HUES48 (cell line): Measurements from ENCODE around the gene NMRAL1.

ENCODE experiments used
- H3K27ac ChIP-seq: one replicate; pipeline ENCODE4 v1.7.0; 2013; ENCODE audit warnings: low read depth, low read length, inconsistent platforms
- H3K27me3 ChIP-seq: 2 replicates; pipeline ENCODE4 v1.6.1; 2013; ENCODE audit warnings: mild to moderate bottlenecking, low read length; ENCODE audit not compliant: control insufficient read depth, insufficient read depth
- H3K36me3 ChIP-seq: 2 replicates; pipeline ENCODE4 v1.6.1; 2013; ENCODE audit warnings: low read length; ENCODE audit not compliant: control insufficient read depth, insufficient read depth
- H3K4me1 ChIP-seq: 2 replicates; pipeline ENCODE4 v1.6.1; 2013; ENCODE audit warnings: mild to moderate bottlenecking, low read length; ENCODE audit not compliant: control insufficient read depth, insufficient read depth
- H3K4me3 ChIP-seq: 2 replicates; pipeline ENCODE4 v1.5.1; 2013; ENCODE audit warnings: mild to moderate bottlenecking, low read depth, low read length
- H3K9ac ChIP-seq: 2 replicates; pipeline ENCODE4 v1.6.1; 2013; ENCODE audit warnings: mild to moderate bottlenecking, low read depth, low read length, moderate library complexity
- H3K9me3 ChIP-seq: 2 replicates; pipeline ENCODE4 v1.6.1; 2013; ENCODE audit warnings: low read length; ENCODE audit not compliant: control insufficient read depth, insufficient read depth

NMRAL1 gene

GRCh38 chr16:4474192-4474961 is at the start of gene NMRAL1:
NMRAL1 (minus strand) TSS chr16:4474625; CDS start chr16:4474132, 493 bp downstream.
- Histone ChIP-seq H3K36me3 (peaks cover 11% of the 10 kb centered on the region), H3K27ac (peak within 1 kb of the TSS; percentile 77), H3K9me3 (no peaks in the 10 kb centered on the region), H3K9ac (peak within 1 kb of the TSS; percentile 92), H3K4me1 (peaks cover 7% of the 10 kb centered on the region), H3K4me3 (peak within 1 kb of the TSS; percentile 80), H3K27me3 (peaks cover 3% of the 10 kb centered on the region)

- Histone ChIP-seq H3K27me3 (no peaks in the 10 kb centered on the region), H3K9ac (no peak overlapping the region), H3K9me3 (no peaks in the 10 kb centered on the region)
Measured at GRCh38 chr16:4523686-4524085, 49.3 kb upstream of the NMRAL1 start.

GRCh38 chr16:4522051-4522581 is 47.7 kb upstream of the NMRAL1 start:
- H3K4me3 ChIP-seq: no peak overlapping the region
- no peaks in the 10 kb centered on the region for H3K9me3 ChIP-seq
- H3K9ac ChIP-seq: no peak overlapping the region
- H3K27ac ChIP-seq: no peak overlapping the region
- H3K4me1 ChIP-seq: peaks cover 19% of the 10 kb centered on the region
- no peaks in the 10 kb centered on the region for H3K27me3 ChIP-seq
- H3K36me3 ChIP-seq: no peaks in the 10 kb centered on the region

More at GRCh38 chr16:4523686-4524085, 49.3 kb upstream of the NMRAL1 start:
- H3K4me3 ChIP-seq: no peak overlapping the region
- no peak overlapping the region for H3K27ac ChIP-seq
- no peaks in the 10 kb centered on the region for H3K36me3 ChIP-seq
- H3K4me1 ChIP-seq: peaks cover 23% of the 10 kb centered on the region

- Histone ChIP-seq H3K9ac (no peak overlapping the region), H3K36me3 (no peaks in the 10 kb centered on the region), H3K27ac (no peak overlapping the region), H3K4me3 (no peak overlapping the region), H3K27me3 (no peaks in the 10 kb centered on the region), H3K4me1 (peaks cover 19% of the 10 kb centered on the region), H3K9me3 (no peaks in the 10 kb centered on the region)
Measured at GRCh38 chr16:4520913-4521312, 46.5 kb upstream of the NMRAL1 start.

DNA sequence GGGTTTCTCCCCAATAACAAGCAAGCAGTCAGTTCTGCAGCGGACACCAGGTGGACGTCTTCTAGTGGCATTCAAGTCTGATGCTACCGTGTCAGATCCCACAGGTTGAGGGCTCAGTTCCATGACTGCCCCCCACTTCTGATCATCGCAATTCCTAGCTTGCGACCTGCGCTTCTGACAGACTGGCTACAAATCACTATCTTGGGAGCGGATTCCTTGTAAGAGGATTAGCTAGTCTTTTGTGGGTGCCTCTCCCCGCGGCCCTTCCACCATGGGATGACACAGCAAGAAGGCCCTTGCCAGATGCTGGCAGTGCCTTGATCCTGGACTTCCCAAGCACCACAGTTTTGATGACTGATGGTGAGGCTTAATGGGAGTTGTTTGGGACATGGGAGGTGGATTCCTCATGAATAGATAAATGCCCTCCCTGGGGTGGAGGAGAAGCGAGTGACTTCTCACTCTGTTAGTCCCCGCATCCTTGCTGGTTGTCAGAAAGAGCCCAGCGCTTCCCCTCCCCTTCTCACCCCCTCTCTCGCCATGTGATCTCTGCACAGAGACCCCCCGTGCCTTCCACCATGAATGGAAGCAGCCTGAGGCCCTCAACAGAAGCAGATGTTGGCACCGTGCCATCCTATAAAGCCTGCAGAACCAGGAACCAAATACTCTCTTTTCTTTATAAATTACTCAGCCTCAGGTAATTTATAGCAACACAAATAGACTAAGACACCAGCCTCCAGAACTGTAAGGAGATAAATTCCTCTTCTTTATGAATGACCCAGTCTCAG is 45.0 kb upstream of the NMRAL1 start:
- no peak overlapping the region for H3K9ac ChIP-seq
- H3K27me3 ChIP-seq: no peaks in the 10 kb centered on the region
- no peaks in the 10 kb centered on the region for H3K36me3 ChIP-seq
- peaks cover 24% of the 10 kb centered on the region for H3K4me1 ChIP-seq
- H3K4me3 ChIP-seq: no peak overlapping the region
- no peak overlapping the region for H3K27ac ChIP-seq
- no peaks in the 10 kb centered on the region for H3K9me3 ChIP-seq

DNA sequence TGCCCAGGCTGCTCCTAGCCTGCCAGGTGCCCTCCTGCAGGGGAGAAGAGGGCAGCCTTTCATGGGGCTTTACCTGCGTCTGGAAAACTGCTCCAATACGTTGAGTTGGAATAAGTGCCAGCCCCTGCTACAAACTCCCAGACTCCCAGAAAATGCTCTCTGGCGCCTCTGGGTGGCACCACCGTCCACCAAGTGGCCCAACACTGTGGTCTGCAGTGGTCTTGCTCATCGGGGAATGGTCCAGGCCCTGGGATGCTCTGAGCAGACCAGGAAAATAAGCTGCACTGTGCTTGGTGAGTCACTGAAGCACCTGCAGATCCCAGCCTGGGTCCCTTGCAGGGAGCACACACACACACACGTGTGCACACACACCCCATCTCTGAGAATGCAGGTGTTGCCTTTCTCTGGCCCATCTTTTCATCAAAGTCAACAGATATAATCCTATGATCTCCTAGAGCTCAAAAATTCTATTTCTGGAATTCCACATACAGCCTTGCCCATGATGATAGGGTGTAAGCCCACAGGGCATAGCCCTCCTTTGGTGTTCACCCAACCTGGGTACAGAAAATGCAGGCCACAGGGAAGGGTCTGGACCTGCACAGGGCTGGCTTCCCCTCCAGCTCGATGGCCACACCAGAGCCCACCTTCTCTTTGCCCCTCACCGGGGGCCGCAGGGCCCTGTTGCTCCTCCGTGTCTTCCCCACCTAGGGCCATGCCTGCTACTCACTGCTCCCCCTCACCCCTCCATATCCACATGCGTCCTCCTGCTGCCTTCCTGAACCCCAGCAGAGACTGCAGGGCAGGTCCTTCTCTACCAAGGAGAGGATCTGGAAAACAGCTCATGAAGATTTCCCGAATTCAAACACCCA is 43.6 kb upstream of the NMRAL1 start:
- H3K9me3 ChIP-seq: no peaks in the 10 kb centered on the region
- peaks cover 12% of the 10 kb centered on the region for H3K36me3 ChIP-seq
- H3K4me1 ChIP-seq: peaks cover 24% of the 10 kb centered on the region
- no peaks in the 10 kb centered on the region for H3K27me3 ChIP-seq
- no peak overlapping the region for H3K9ac ChIP-seq
- H3K4me3 ChIP-seq: no peak overlapping the region
- H3K27ac ChIP-seq: no peak overlapping the region

DNA sequence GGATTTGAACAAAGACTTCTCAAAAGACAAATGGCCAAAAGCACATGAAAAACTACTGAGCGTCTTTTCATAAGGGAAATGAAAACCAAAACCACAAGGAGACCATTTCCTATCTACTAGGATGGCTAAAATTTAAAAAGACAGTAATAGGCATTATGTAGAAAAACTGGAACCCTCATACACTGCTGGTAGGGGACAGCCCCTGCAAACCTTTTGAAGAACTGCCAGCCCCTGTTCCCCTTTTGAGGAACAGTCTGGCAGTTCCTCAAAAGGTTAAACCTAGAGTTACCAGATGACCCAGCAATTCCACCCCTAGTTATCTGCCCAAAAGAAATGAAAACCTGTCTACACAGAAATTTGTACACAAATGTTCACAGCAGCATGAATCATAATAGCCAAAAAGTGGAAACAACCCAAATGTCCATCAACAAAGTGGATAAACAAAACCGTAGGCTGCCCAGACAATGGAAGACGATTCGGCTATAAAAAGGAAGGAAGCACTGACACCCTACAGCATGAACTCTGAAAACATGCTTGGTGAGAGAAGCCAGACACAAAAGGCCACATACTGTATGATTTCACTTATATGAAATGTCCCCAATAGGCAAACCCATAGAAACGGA is 41.3 kb upstream of the NMRAL1 start:
- Histone ChIP-seq H3K9ac (no peak overlapping the region), H3K9me3 (no peaks in the 10 kb centered on the region), H3K27me3 (no peaks in the 10 kb centered on the region), H3K27ac (no peak overlapping the region), H3K4me3 (no peak overlapping the region), H3K36me3 (peaks cover 31% of the 10 kb centered on the region), H3K4me1 (peaks cover 5% of the 10 kb centered on the region; the same call in 1 of the 2 replicates)

GRCh38 chr16:4514606-4515005 is 40.2 kb upstream of the NMRAL1 start:
- Histone ChIP-seq H3K9ac (no peak overlapping the region), H3K4me1 (peaks cover 5% of the 10 kb centered on the region; the same call in 1 of the 2 replicates), H3K4me3 (no peak overlapping the region), H3K27me3 (no peaks in the 10 kb centered on the region), H3K9me3 (no peaks in the 10 kb centered on the region), H3K36me3 (peaks cover 42% of the 10 kb centered on the region), H3K27ac (no peak overlapping the region)

- Histone ChIP-seq H3K27ac (no peak overlapping the region), H3K27me3 (no peaks in the 10 kb centered on the region), H3K4me3 (no peak overlapping the region), H3K9ac (no peak overlapping the region), H3K9me3 (no peaks in the 10 kb centered on the region), H3K36me3 (peaks cover 49% of the 10 kb centered on the region), H3K4me1 (peaks cover 5% of the 10 kb centered on the region; the same call in 1 of the 2 replicates)
Measured at GRCh38 chr16:4513881-4514280, 39.5 kb upstream of the NMRAL1 start.
